ENCODE data around the gene HYDIN.
"Not testable (repeated sequence)": the region's sequence is repeated elsewhere in the genome, so short reads cannot be mapped to it uniquely, and the experiment has no call there.

The HYDIN gene

GRCh38 chr16:71027511-71027910, 203.0 kb downstream of the HYDIN start:
- not testable (repeated sequence) for H3K27ac ChIP-seq

GRCh38 chr16:71023851-71024439, 206.6 kb downstream of the HYDIN start:
- H3K27ac ChIP-seq, result not testable (repeated sequence)

GRCh38 chr16:71021961-71022537, 208.5 kb downstream of the HYDIN start:
- H3K27ac ChIP-seq, result not testable (repeated sequence)

- H3K27ac ChIP-seq, result not testable (repeated sequence)
Measured at GRCh38 chr16:71019067-71019682, 211.3 kb downstream of the HYDIN start.

GRCh38 chr16:71015419-71015818, 215.1 kb downstream of the HYDIN start:
- not testable (repeated sequence) for H3K27ac ChIP-seq

GRCh38 chr16:71009440-71010223, 220.9 kb downstream of the HYDIN start:
- not testable (repeated sequence) for H3K27ac ChIP-seq

- H3K27ac ChIP-seq, result not testable (repeated sequence)
Measured at GRCh38 chr16:71006516-71006915, 224.0 kb downstream of the HYDIN start.

GRCh38 chr16:70999735-71000134, 230.8 kb downstream of the HYDIN start:
- H3K27ac ChIP-seq, result not testable (repeated sequence)

- not testable (repeated sequence) for H3K27ac ChIP-seq
Measured at GRCh38 chr16:70995799-70996198, 234.7 kb downstream of the HYDIN start.

- not testable (repeated sequence) for H3K27ac ChIP-seq
Measured at GRCh38 chr16:70992511-70992910, 238.0 kb downstream of the HYDIN start.

GRCh38 chr16:70987019-70987715, 243.4 kb downstream of the HYDIN start:
- not testable (repeated sequence) for H3K27ac ChIP-seq

GRCh38 chr16:70984675-70985074, 245.8 kb downstream of the HYDIN start:
- H3K27ac ChIP-seq, result not testable (repeated sequence)

- H3K27ac ChIP-seq, result not testable (repeated sequence)
Measured at GRCh38 chr16:70968332-70968731, 262.2 kb downstream of the HYDIN start.

- H3K27ac ChIP-seq, result not testable (repeated sequence)
Measured at GRCh38 chr16:70960169-70960568, 270.4 kb downstream of the HYDIN start.

- H3K27ac ChIP-seq, result not testable (repeated sequence)
Measured at GRCh38 chr16:70954922-70955321, 275.6 kb downstream of the HYDIN start.

- H3K27ac ChIP-seq, result not testable (repeated sequence)
Measured at GRCh38 chr16:70953824-70954223, 276.7 kb downstream of the HYDIN start.

- H3K27ac ChIP-seq, result not testable (repeated sequence)
Measured at GRCh38 chr16:70943551-70943950, 287.0 kb downstream of the HYDIN start.

GRCh38 chr16:70939690-70940359, 290.7 kb downstream of the HYDIN start:
- H3K27ac ChIP-seq, result not testable (repeated sequence)

- not testable (repeated sequence) for H3K27ac ChIP-seq
Measured at GRCh38 chr16:70936781-70937525, 293.6 kb downstream of the HYDIN start.

- H3K27ac ChIP-seq, result not testable (repeated sequence)
Measured at GRCh38 chr16:70935325-70935724, 295.2 kb downstream of the HYDIN start.

- not testable (repeated sequence) for H3K27ac ChIP-seq
Measured at GRCh38 chr16:70933746-70934145, 296.8 kb downstream of the HYDIN start.
